ENCODE results near the gene UBXN7. TPM values are rescaled to one million over a fixed set of nuclear protein-coding genes. Genes with fewer than 3 reads are reported as not detected.
"Not testable (repeated sequence)": the region's sequence is repeated elsewhere in the genome, so short reads cannot be mapped to it uniquely, and the experiment has no call there.

UBXN7 gene
- total and polyA plus RNA-seq, 2 donors (not counting 3 experiments of a cell fraction or from before 2014, with no cell fraction given) = 9.9 to 57.0 TPM

DNA sequence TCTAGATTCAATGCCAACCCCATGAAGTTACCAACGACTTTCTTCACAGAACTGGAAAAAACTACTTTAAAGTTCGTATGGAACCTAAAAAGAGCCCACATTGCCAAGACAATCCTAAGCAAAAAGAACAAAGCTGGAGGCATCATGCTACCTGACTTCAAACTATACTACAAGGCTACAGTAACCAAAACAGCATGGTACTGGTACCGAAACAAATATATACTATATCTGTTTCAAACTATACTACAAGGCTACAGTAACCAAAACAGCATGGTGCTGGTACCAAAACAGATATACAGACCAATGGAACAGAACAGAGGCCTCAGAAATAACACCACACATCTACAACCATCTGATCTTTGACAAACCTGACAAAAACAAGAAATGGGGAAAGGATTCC is 45.4 kb downstream of the UBXN7 start:
- H3K9me1 ChIP-seq (replicated peaks; ENCODE audit: control insufficient read depth, extremely low read depth, insufficient read depth, low read length); intact Hi-C loops (cut with micrococcal nuclease); H3K79me2 ChIP-seq (ENCODE audit: control insufficient read depth, insufficient read depth, low read length); H3K27me3 ChIP-seq (ENCODE audit: control insufficient read depth in 2 of 2, insufficient read depth in 2 of 2, low read length in 2 of 2); H2AFZ ChIP-seq (ENCODE audit: low read depth, low read length); H3K4me2 ChIP-seq (ENCODE audit: insufficient read depth, low read length); dilution Hi-C loops (cut with MboI; ENCODE audit: extremely low pct_ligation_motif_present, low sequenced_read_pairs); H3K9me3 ChIP-seq (replicated peaks; ENCODE audit: control insufficient read depth, insufficient read depth, low read length); BruUV-seq (replicated peaks); H3K4me1 ChIP-seq (ENCODE audit: control insufficient read depth, extremely low read depth, insufficient read depth, low read length); CTCF ChIA-PET; H4K20me1 ChIP-seq (replicated peaks; ENCODE audit: control insufficient read depth, extremely low read depth, insufficient read depth, low read length); H3K27ac ChIP-seq (ENCODE audit: insufficient read depth, low read depth, low read length); DNase-seq (ENCODE audit: low read depth, low spot score); H3K9ac ChIP-seq (replicated peaks; ENCODE audit: extremely low read depth, insufficient read depth, low read length); POLR2A ChIA-PET; FAIRE-seq; H3K4me3 ChIP-seq (replicated peaks in 1 of 3; ENCODE audit: insufficient read depth in 1 of 3, low read depth in 1 of 3, low read length in 3 of 3): not testable (repeated sequence)
- peaks cover 4 to 12% of the 10 kb centered on the region in 2 experiments for H3K36me3 ChIP-seq (ENCODE audit: control insufficient read depth in 2 of 2, extremely low read depth in 1 of 2, insufficient read depth in 2 of 2, low read length in 2 of 2)

GRCh38 chr3:196386034-196386433 is 46.2 kb downstream of the UBXN7 start:
- H4K20me1 ChIP-seq (replicated peaks; ENCODE audit: control insufficient read depth, extremely low read depth, insufficient read depth, low read length); H3K4me3 ChIP-seq (replicated peaks in 1 of 3; ENCODE audit: insufficient read depth in 1 of 3, low read depth in 1 of 3, low read length in 3 of 3); POLR2A ChIA-PET; BruUV-seq (replicated peaks); H3K4me1 ChIP-seq (ENCODE audit: control insufficient read depth, extremely low read depth, insufficient read depth, low read length); DNase-seq (ENCODE audit: low read depth, low spot score); H3K36me3 ChIP-seq (ENCODE audit: control insufficient read depth in 2 of 2, extremely low read depth in 1 of 2, insufficient read depth in 2 of 2, low read length in 2 of 2); H3K9ac ChIP-seq (replicated peaks; ENCODE audit: extremely low read depth, insufficient read depth, low read length); H3K4me2 ChIP-seq (ENCODE audit: insufficient read depth, low read length); CTCF ChIA-PET; H2AFZ ChIP-seq (ENCODE audit: low read depth, low read length); H3K27ac ChIP-seq (ENCODE audit: insufficient read depth, low read depth, low read length); H3K9me3 ChIP-seq (replicated peaks; ENCODE audit: control insufficient read depth, insufficient read depth, low read length); FAIRE-seq; H3K79me2 ChIP-seq (ENCODE audit: control insufficient read depth, insufficient read depth, low read length); dilution Hi-C loops (cut with MboI; ENCODE audit: extremely low pct_ligation_motif_present, low sequenced_read_pairs); intact Hi-C loops (cut with micrococcal nuclease); H3K27me3 ChIP-seq (ENCODE audit: control insufficient read depth in 2 of 2, insufficient read depth in 2 of 2, low read length in 2 of 2); H3K9me1 ChIP-seq (replicated peaks; ENCODE audit: control insufficient read depth, extremely low read depth, insufficient read depth, low read length): not testable (repeated sequence)

- H3K9me3 ChIP-seq (replicated peaks; ENCODE audit: control insufficient read depth, insufficient read depth, low read length); H3K4me3 ChIP-seq (replicated peaks in 1 of 3; ENCODE audit: insufficient read depth in 1 of 3, low read depth in 1 of 3, low read length in 3 of 3); H3K36me3 ChIP-seq (ENCODE audit: control insufficient read depth in 2 of 2, extremely low read depth in 1 of 2, insufficient read depth in 2 of 2, low read length in 2 of 2); H3K27me3 ChIP-seq (ENCODE audit: control insufficient read depth in 2 of 2, insufficient read depth in 2 of 2, low read length in 2 of 2); dilution Hi-C loops (cut with MboI; ENCODE audit: extremely low pct_ligation_motif_present, low sequenced_read_pairs); BruUV-seq (replicated peaks); DNase-seq (ENCODE audit: low read depth, low spot score); H4K20me1 ChIP-seq (replicated peaks; ENCODE audit: control insufficient read depth, extremely low read depth, insufficient read depth, low read length); H3K79me2 ChIP-seq (ENCODE audit: control insufficient read depth, insufficient read depth, low read length); intact Hi-C loops (cut with micrococcal nuclease); H3K9ac ChIP-seq (replicated peaks; ENCODE audit: extremely low read depth, insufficient read depth, low read length); POLR2A ChIA-PET; H3K27ac ChIP-seq (ENCODE audit: insufficient read depth, low read depth, low read length); H3K4me1 ChIP-seq (ENCODE audit: control insufficient read depth, extremely low read depth, insufficient read depth, low read length); H2AFZ ChIP-seq (ENCODE audit: low read depth, low read length); H3K4me2 ChIP-seq (ENCODE audit: insufficient read depth, low read length); FAIRE-seq; CTCF ChIA-PET; H3K9me1 ChIP-seq (replicated peaks; ENCODE audit: control insufficient read depth, extremely low read depth, insufficient read depth, low read length): not testable (repeated sequence)
Measured at GRCh38 chr3:196385446-196385845, 46.8 kb downstream of the UBXN7 start.

Measured in endothelial cell of umbilical vein (primary cell).